Liver (tissue), 3 donors: ENCODE measurements around the gene MSN.

Experiments
- NR2F2 ChIP-seq: IDR thresholded peaks from 2 replicates; pipeline ENCODE4 v1.6.1; 2016; ENCODE audit warnings: antibody characterized with exemption
- RAD21 ChIP-seq, 2 donors: IDR thresholded peaks; 2 replicates each; pipeline ENCODE4 v1.6.1; 2016; ENCODE audit warnings: antibody characterized with exemption in 2 of 2, mild to moderate bottlenecking in 2 of 2
- TF ChIP-seq, protein P1 (sequence below): IDR thresholded peaks from 2 replicates; pipeline ENCODE4 v1.6.1; 2016; ENCODE audit warnings: antibody characterized with exemption, mild to moderate bottlenecking
- TF ChIP-seq, protein P2 (sequence below): fragments of 150-350 bp; IDR thresholded peaks from 2 replicates; pipeline ENCODE4 v1.5.1; 2017; ENCODE audit warnings: improper control_type of control experiment, low read depth, low read length; ENCODE audit not compliant: missing input control
- TF ChIP-seq, protein P3 (sequence below): IDR thresholded peaks from 2 replicates; pipeline ENCODE4 v1.6.1; 2016; ENCODE audit warnings: antibody characterized with exemption
- donor health status: healthy.
- donor health status: healthy.

DNA sequence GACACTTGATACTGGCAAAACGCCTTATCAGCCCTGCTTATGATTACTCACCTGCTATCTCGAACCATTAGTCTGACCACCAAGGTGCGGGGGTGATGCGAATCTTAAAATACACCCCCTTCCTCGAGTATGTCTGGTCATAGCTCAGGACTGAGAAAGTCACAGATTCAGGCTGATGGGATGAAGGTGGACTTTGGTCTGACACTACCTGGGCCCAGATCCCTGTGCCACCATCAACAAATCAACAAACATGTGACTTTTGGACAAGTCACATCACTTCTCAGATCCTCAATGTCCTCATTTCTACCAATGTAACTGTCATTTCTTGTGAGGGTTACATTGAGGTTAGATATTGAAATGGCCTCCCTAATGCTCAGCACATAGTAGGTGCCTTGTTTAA lies 9.8 kb upstream of the MSN start:
- TF ChIP-seq, protein P1, sequence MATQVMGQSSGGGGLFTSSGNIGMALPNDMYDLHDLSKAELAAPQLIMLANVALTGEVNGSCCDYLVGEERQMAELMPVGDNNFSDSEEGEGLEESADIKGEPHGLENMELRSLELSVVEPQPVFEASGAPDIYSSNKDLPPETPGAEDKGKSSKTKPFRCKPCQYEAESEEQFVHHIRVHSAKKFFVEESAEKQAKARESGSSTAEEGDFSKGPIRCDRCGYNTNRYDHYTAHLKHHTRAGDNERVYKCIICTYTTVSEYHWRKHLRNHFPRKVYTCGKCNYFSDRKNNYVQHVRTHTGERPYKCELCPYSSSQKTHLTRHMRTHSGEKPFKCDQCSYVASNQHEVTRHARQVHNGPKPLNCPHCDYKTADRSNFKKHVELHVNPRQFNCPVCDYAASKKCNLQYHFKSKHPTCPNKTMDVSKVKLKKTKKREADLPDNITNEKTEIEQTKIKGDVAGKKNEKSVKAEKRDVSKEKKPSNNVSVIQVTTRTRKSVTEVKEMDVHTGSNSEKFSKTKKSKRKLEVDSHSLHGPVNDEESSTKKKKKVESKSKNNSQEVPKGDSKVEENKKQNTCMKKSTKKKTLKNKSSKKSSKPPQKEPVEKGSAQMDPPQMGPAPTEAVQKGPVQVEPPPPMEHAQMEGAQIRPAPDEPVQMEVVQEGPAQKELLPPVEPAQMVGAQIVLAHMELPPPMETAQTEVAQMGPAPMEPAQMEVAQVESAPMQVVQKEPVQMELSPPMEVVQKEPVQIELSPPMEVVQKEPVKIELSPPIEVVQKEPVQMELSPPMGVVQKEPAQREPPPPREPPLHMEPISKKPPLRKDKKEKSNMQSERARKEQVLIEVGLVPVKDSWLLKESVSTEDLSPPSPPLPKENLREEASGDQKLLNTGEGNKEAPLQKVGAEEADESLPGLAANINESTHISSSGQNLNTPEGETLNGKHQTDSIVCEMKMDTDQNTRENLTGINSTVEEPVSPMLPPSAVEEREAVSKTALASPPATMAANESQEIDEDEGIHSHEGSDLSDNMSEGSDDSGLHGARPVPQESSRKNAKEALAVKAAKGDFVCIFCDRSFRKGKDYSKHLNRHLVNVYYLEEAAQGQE, result no peak
- TF ChIP-seq, protein P2, sequence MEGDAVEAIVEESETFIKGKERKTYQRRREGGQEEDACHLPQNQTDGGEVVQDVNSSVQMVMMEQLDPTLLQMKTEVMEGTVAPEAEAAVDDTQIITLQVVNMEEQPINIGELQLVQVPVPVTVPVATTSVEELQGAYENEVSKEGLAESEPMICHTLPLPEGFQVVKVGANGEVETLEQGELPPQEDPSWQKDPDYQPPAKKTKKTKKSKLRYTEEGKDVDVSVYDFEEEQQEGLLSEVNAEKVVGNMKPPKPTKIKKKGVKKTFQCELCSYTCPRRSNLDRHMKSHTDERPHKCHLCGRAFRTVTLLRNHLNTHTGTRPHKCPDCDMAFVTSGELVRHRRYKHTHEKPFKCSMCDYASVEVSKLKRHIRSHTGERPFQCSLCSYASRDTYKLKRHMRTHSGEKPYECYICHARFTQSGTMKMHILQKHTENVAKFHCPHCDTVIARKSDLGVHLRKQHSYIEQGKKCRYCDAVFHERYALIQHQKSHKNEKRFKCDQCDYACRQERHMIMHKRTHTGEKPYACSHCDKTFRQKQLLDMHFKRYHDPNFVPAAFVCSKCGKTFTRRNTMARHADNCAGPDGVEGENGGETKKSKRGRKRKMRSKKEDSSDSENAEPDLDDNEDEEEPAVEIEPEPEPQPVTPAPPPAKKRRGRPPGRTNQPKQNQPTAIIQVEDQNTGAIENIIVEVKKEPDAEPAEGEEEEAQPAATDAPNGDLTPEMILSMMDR, result no peak
- TF ChIP-seq, protein P3, sequence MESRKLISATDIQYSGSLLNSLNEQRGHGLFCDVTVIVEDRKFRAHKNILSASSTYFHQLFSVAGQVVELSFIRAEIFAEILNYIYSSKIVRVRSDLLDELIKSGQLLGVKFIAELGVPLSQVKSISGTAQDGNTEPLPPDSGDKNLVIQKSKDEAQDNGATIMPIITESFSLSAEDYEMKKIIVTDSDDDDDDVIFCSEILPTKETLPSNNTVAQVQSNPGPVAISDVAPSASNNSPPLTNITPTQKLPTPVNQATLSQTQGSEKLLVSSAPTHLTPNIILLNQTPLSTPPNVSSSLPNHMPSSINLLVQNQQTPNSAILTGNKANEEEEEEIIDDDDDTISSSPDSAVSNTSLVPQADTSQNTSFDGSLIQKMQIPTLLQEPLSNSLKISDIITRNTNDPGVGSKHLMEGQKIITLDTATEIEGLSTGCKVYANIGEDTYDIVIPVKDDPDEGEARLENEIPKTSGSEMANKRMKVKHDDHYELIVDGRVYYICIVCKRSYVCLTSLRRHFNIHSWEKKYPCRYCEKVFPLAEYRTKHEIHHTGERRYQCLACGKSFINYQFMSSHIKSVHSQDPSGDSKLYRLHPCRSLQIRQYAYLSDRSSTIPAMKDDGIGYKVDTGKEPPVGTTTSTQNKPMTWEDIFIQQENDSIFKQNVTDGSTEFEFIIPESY, result no peak
- TF ChIP-seq NR2F2 (no peak), RAD21 (IDR thresholded peaks at IDR 0.05) (no peak)
